Astrocyte (in vitro differentiated cells and primary cell): ENCODE measurements around the gene FAM81B. TPM values are rescaled to one million over a fixed set of nuclear protein-coding genes. Genes with fewer than 3 reads are reported as not detected.
A peak's percentile ranks its signal among the peaks of the same experiment; 100 is the strongest.

ENCODE experiments used
- DNase-seq: peaks from one replicate; pipeline ENCODE4 v3.0.0-alpha.2; 2010; ENCODE audit warnings: low read depth
- FAIRE-seq: peaks from 2 replicates; lab custom pipeline; 2011; peaks lifted over from hg19 to GRCh38; lab: Jason Lieb, UNC
- H2AFZ ChIP-seq: 2 replicates; pipeline ENCODE4 v1.6.0; 2012; ENCODE audit warnings: low read depth, low read length, inconsistent platforms
- H3K27ac ChIP-seq: 2 replicates; pipeline ENCODE4 v1.5.1; 2011; ENCODE audit warnings: low read depth, low read length, inconsistent platforms
- H3K27me3 ChIP-seq: 2 replicates; pipeline ENCODE4 v1.6.0; 2011; ENCODE audit warnings: low read length, inconsistent platforms; ENCODE audit not compliant: insufficient read depth
- H3K36me3 ChIP-seq: 2 replicates; pipeline ENCODE4 v1.5.1; 2011; ENCODE audit warnings: low read length, inconsistent platforms; ENCODE audit not compliant: insufficient read depth
- H3K4me1 ChIP-seq: 2 replicates; pipeline ENCODE4 v1.5.1; 2011; ENCODE audit warnings: low read length, inconsistent platforms; ENCODE audit not compliant: insufficient read depth
- H3K4me2 ChIP-seq: 2 replicates; pipeline ENCODE4 v1.6.0; 2012; ENCODE audit warnings: low read length, inconsistent platforms
- H3K4me3 ChIP-seq: 2 replicates; pipeline ENCODE4 v1.5.1; 2011; ENCODE audit warnings: low read depth, mild to moderate bottlenecking, low read length, inconsistent platforms; ENCODE audit not compliant: insufficient read depth
- H3K79me2 ChIP-seq: 2 replicates; pipeline ENCODE4 v1.6.0; 2012; ENCODE audit warnings: mild to moderate bottlenecking, low read length, inconsistent platforms; ENCODE audit not compliant: insufficient read depth
- H3K9ac ChIP-seq: 2 replicates; pipeline ENCODE4 v1.6.0; 2012; ENCODE audit warnings: mild to moderate bottlenecking, low read length, inconsistent platforms
- H3K9me3 ChIP-seq: 2 replicates; pipeline ENCODE4 v1.5.1; 2012; ENCODE audit warnings: low read depth, mild to moderate bottlenecking, low read length, inconsistent platforms; ENCODE audit not compliant: insufficient read depth
- H4K20me1 ChIP-seq: 2 replicates; pipeline ENCODE4 v1.6.0; 2012; ENCODE audit warnings: low read length, inconsistent platforms; ENCODE audit not compliant: insufficient read depth
- H3K27ac Mint-ChIP-seq: one replicate; pipeline ENCODE4 v1.8.0; 2021; ENCODE audit warnings: mild to moderate bottlenecking, mixed read lengths; ENCODE audit not compliant: unreplicated experiment
- H3K27me3 Mint-ChIP-seq: one replicate; pipeline ENCODE4 v1.8.0; 2021; ENCODE audit warnings: low read depth, mixed read lengths; ENCODE audit not compliant: unreplicated experiment
- H3K36me3 Mint-ChIP-seq: one replicate; pipeline ENCODE4 v1.8.0; 2021; ENCODE audit warnings: low read depth, mixed read lengths; ENCODE audit not compliant: unreplicated experiment
- H3K4me1 Mint-ChIP-seq: one replicate; pipeline ENCODE4 v1.8.0; 2021; ENCODE audit warnings: low read depth, mixed read lengths; ENCODE audit not compliant: unreplicated experiment
- H3K4me3 Mint-ChIP-seq: one replicate; pipeline ENCODE4 v1.8.0; 2021; ENCODE audit warnings: mild to moderate bottlenecking, moderate library complexity, mixed read lengths; ENCODE audit not compliant: unreplicated experiment
- H3K9me3 Mint-ChIP-seq: one replicate; pipeline ENCODE4 v1.8.0; 2021; ENCODE audit warnings: mild to moderate bottlenecking, mixed read lengths; ENCODE audit not compliant: unreplicated experiment
- CTCF ChIP-seq: IDR thresholded peaks from 2 replicates; pipeline ENCODE4 v1.5.1; 2011; ENCODE audit warnings: low read depth, mild to moderate bottlenecking, inconsistent platforms, low read length, moderate library complexity; ENCODE audit not compliant: insufficient read depth
- EZH2 ChIP-seq: IDR thresholded peaks from 2 replicates; pipeline ENCODE4 v1.6.1; 2012; ENCODE audit warnings: mild to moderate bottlenecking, low read length, inconsistent platforms; ENCODE audit not compliant: insufficient read depth
- total RNA-seq: library from RNA; stranded (reverse); gene quantifications from 2 replicates; pipeline ENCODE4 v1.2.1, GENCODE V29; 2021

FAM81B gene
- total RNA-seq, 1 donor from 2014 or later, result 0.52 TPM

GRCh38 chr5:95392593-95393182, 1.5 kb downstream of the FAM81B start:
- no peaks in the 10 kb centered on the region for H3K79me2 ChIP-seq
- Mint-ChIP-seq H3K36me3 (no peaks in the 10 kb centered on the region), H3K27me3 (no peaks in the 10 kb centered on the region), H3K4me3 (no peak overlapping the region), H3K27ac (peak overlapping the region; percentile 96), H3K9me3 (peaks cover 2% of the 10 kb centered on the region), H3K4me1 (peaks cover 13% of the 10 kb centered on the region)
- H3K9me3 ChIP-seq, result no peaks in the 10 kb centered on the region
- H3K4me1 ChIP-seq, result no peaks in the 10 kb centered on the region
- DNase-seq, result peak; percentile 17
- no peak overlapping the region for H3K4me2 ChIP-seq
- TF ChIP-seq EZH2 (no peak), CTCF (no peak)
- H3K27me3 ChIP-seq, result no peaks in the 10 kb centered on the region
- H3K27ac ChIP-seq, result no peak overlapping the region
- no peak for FAIRE-seq
- H3K4me3 ChIP-seq, result no peak overlapping the region
- H3K36me3 ChIP-seq, result no peaks in the 10 kb centered on the region
- H3K9ac ChIP-seq, result no peak overlapping the region
- peak overlapping the region; percentile 29 for H2AFZ ChIP-seq
- H4K20me1 ChIP-seq, result no peaks in the 10 kb centered on the region

GRCh38 chr5:95393279-95393678, 2.1 kb downstream of the FAM81B start:
- DNase-seq (no peak), FAIRE-seq (no peak)
- no peak for TF ChIP-seq CTCF
- TF ChIP-seq EZH2, result no peak
- no peak overlapping the region for H3K4me3 Mint-ChIP-seq
- peaks cover 13% of the 10 kb centered on the region for H3K4me1 Mint-ChIP-seq
- H3K27ac ChIP-seq, result no peak overlapping the region
- H3K9me3 Mint-ChIP-seq, result peaks cover 2% of the 10 kb centered on the region
- H2AFZ ChIP-seq, result no peak overlapping the region
- H3K27me3 ChIP-seq, result no peaks in the 10 kb centered on the region
- H3K4me2 ChIP-seq, result no peak overlapping the region
- H3K4me1 ChIP-seq, result no peaks in the 10 kb centered on the region
- no peaks in the 10 kb centered on the region for H3K36me3 Mint-ChIP-seq
- no peaks in the 10 kb centered on the region for H3K9me3 ChIP-seq
- H3K36me3 ChIP-seq, result no peaks in the 10 kb centered on the region
- peak overlapping the region; percentile 96 for H3K27ac Mint-ChIP-seq
- no peaks in the 10 kb centered on the region for H3K79me2 ChIP-seq
- H3K4me3 ChIP-seq, result no peak overlapping the region
- H3K27me3 Mint-ChIP-seq, result no peaks in the 10 kb centered on the region
- H3K9ac ChIP-seq, result no peak overlapping the region
- H4K20me1 ChIP-seq, result no peaks in the 10 kb centered on the region

GRCh38 chr5:95398989-95399388, 7.8 kb downstream of the FAM81B start:
- no peak overlapping the region for H2AFZ ChIP-seq
- H4K20me1 ChIP-seq, result no peaks in the 10 kb centered on the region
- H3K27me3 ChIP-seq, result no peaks in the 10 kb centered on the region
- Mint-ChIP-seq H3K4me3 (no peak overlapping the region), H3K27ac (no peak overlapping the region), H3K4me1 (peaks cover 5% of the 10 kb centered on the region), H3K9me3 (no peaks in the 10 kb centered on the region), H3K27me3 (no peaks in the 10 kb centered on the region), H3K36me3 (no peaks in the 10 kb centered on the region)
- no peaks in the 10 kb centered on the region for H3K9me3 ChIP-seq
- H3K4me3 ChIP-seq, result no peak overlapping the region
- no peaks in the 10 kb centered on the region for H3K4me1 ChIP-seq
- DNase-seq (no peak), FAIRE-seq (no peak)
- H3K27ac ChIP-seq, result no peak overlapping the region
- no peak overlapping the region for H3K9ac ChIP-seq
- no peaks in the 10 kb centered on the region for H3K36me3 ChIP-seq
- H3K79me2 ChIP-seq, result no peaks in the 10 kb centered on the region
- TF ChIP-seq EZH2 (no peak), CTCF (no peak)
- H3K4me2 ChIP-seq, result no peak overlapping the region
